ENCODE results near the gene PIGA.
A peak's percentile ranks its signal among the peaks of the same experiment; 100 is the strongest.
"Not testable (repeated sequence)": the region's sequence is repeated elsewhere in the genome, so short reads cannot be mapped to it uniquely, and the experiment has no call there.

The PIGA gene

GRCh38 chrX:15320297-15320696 is 15.0 kb downstream of the PIGA start:
- DNase-seq (ENCODE audit: low read depth): no peak

GRCh38 chrX:15319075-15319474 is 16.2 kb downstream of the PIGA start:
- no peak for DNase-seq (ENCODE audit: low read depth)

GRCh38 chrX:15315509-15315908 is 19.8 kb downstream of the PIGA start, which contains the start of gene ASB11:
ASB11 (minus strand) TSS chrX:15315640; CDS start chrX:15315605, 35 bp downstream.
- no peak for DNase-seq (ENCODE audit: low read depth)

- DNase-seq (ENCODE audit: low read depth): no peak
Measured at GRCh38 chrX:15314472-15314871, 20.9 kb downstream of the PIGA start.

- DNase-seq (ENCODE audit: low read depth): no peak
Measured at GRCh38 chrX:15311119-15311518, 24.2 kb downstream of the PIGA start.

GRCh38 chrX:15310117-15310516 is 25.2 kb downstream of the PIGA start:
- DNase-seq (ENCODE audit: low read depth): peak; percentile 10

GRCh38 chrX:15305899-15306298 is 29.4 kb downstream of the PIGA start:
- not testable (repeated sequence) for DNase-seq (ENCODE audit: low read depth)

GRCh38 chrX:15301924-15302323 is 33.4 kb downstream of the PIGA start:
- DNase-seq (ENCODE audit: low read depth): no peak

- peak; percentile 1 for DNase-seq (ENCODE audit: low read depth)
Measured at GRCh38 chrX:15299941-15300851, 35.1 kb downstream of the PIGA start.

- no peak for DNase-seq (ENCODE audit: low read depth)
Measured at GRCh38 chrX:15298780-15299179, 36.5 kb downstream of the PIGA start.

- DNase-seq (ENCODE audit: low read depth): no peak
Measured at GRCh38 chrX:15298201-15298600, 37.1 kb downstream of the PIGA start.

GRCh38 chrX:15293451-15293850 is 41.9 kb downstream of the PIGA start:
- no peak for DNase-seq (ENCODE audit: low read depth)

GRCh38 chrX:15292861-15293260 is 42.5 kb downstream of the PIGA start:
- DNase-seq (ENCODE audit: low read depth): no peak

- DNase-seq (ENCODE audit: low read depth): no peak
Measured at GRCh38 chrX:15277604-15278003, 57.7 kb downstream of the PIGA start.

- DNase-seq (ENCODE audit: low read depth): no peak
Measured at GRCh38 chrX:15274946-15275345, 60.4 kb downstream of the PIGA start.

GRCh38 chrX:15273275-15273674 is 62.0 kb downstream of the PIGA start:
- DNase-seq (ENCODE audit: low read depth): not testable (repeated sequence)

- DNase-seq (ENCODE audit: low read depth): no peak
Measured at GRCh38 chrX:15271757-15272156, 63.6 kb downstream of the PIGA start.

- peak; percentile 72 for DNase-seq (ENCODE audit: low read depth)
Measured at GRCh38 chrX:15269618-15270521, 65.5 kb downstream of the PIGA start, which contains the start of gene ASB9. ASB9 (minus strand) TSS chrX:15270083; CDS start chrX:15269874, 209 bp downstream.
